Stimulated activated CD4-positive, alpha-beta T cell treated with anti-CD3 and anti-CD28 coated beads, Interleukin-12 subunit alpha, Interleukin-12 subunit beta, amount 100 ng/mL, for 24 hours (primary cell): ENCODE data around the gene PALS2.
A peak's percentile ranks its signal among the peaks of the same experiment; 100 is the strongest.

Experiments used
- DNase-seq, 2 experiments: peaks; one replicate each; pipeline ENCODE4 v3.0.0-alpha.2; 2020; ENCODE audit warnings: low read depth in 2 of 2

PALS2 gene

GRCh38 chr7:24572997-24573553, at the start of gene PALS2:
Gene PALS2, plus strand, starts transcription at chr7:24573452. Its CDS starts 50,216 bp downstream, at chr7:24623668.
- DNase-seq, result peak; percentile 52 to 65

GRCh38 chr7:24531255-24531654, 42.0 kb upstream of the PALS2 start:
- no peak for DNase-seq

- no peak for DNase-seq
Observed at GRCh38 chr7:24536682-24537081, 36.6 kb upstream of the PALS2 start.

GRCh38 chr7:24540956-24541355, 32.3 kb upstream of the PALS2 start:
- no peak for DNase-seq

GRCh38 chr7:24545215-24545614, 28.0 kb upstream of the PALS2 start:
- no peak for DNase-seq

- DNase-seq, result no peak
Observed at GRCh38 chr7:24548390-24548789, 24.9 kb upstream of the PALS2 start.

GRCh38 chr7:24549991-24550390, 23.3 kb upstream of the PALS2 start:
- no peak for DNase-seq

GRCh38 chr7:24555184-24555583, 18.1 kb upstream of the PALS2 start:
- no peak for DNase-seq

- no peak for DNase-seq
Observed at GRCh38 chr7:24555719-24556118, 17.5 kb upstream of the PALS2 start.

- DNase-seq, result no peak
Observed at GRCh38 chr7:24560772-24561171, 12.5 kb upstream of the PALS2 start.

- DNase-seq, result no peak
Observed at GRCh38 chr7:24566274-24566673, 7.0 kb upstream of the PALS2 start.

GRCh38 chr7:24570983-24571382, 2.3 kb upstream of the PALS2 start:
- no peak for DNase-seq

GRCh38 chr7:24572016-24572392, 1.2 kb upstream of the PALS2 start:
- DNase-seq, result no peak

GRCh38 chr7:24572393-24572996, 757 bp upstream of the PALS2 start:
- peak; percentile 2 to 6 for DNase-seq

GRCh38 chr7:24573554-24574338, 494 bp downstream of the PALS2 start:
- peak; percentile 14 to 35 for DNase-seq

- DNase-seq, result no peak
Observed at GRCh38 chr7:24574386-24574785, 1.1 kb downstream of the PALS2 start.

GRCh38 chr7:24574950-24575349, 1.7 kb downstream of the PALS2 start:
- no peak for DNase-seq

GRCh38 chr7:24576171-24577025, 3.1 kb downstream of the PALS2 start:
- DNase-seq, result no peak

- DNase-seq, result no peak
Observed at GRCh38 chr7:24578052-24578451, 4.8 kb downstream of the PALS2 start.

GRCh38 chr7:24580283-24580946, 7.2 kb downstream of the PALS2 start:
- DNase-seq, result no peak

GRCh38 chr7:24582166-24582565, 8.9 kb downstream of the PALS2 start:
- DNase-seq, result no peak

GRCh38 chr7:24587853-24588252, 14.6 kb downstream of the PALS2 start:
- no peak for DNase-seq
